GM23248 (cell line): ENCODE measurements around the gene TNNI3. TPM values are rescaled to one million over a fixed set of nuclear protein-coding genes. Genes with fewer than 3 reads are reported as not detected.

ENCODE experiments used
- DNase-seq: peaks from one replicate; pipeline ENCODE4 v3.0.0-alpha.2; 2015
- H2AFZ ChIP-seq: fragments of 200-600 bp; sonication (generic); 2 replicates; pipeline ENCODE4 v1.6.1; 2016; ENCODE audit warnings: antibody characterized with exemption
- H3F3A ChIP-seq: fragments of 200-600 bp; sonication (generic); 2 replicates; pipeline ENCODE4 v1.6.1; 2016; ENCODE audit warnings: mild to moderate bottlenecking, antibody characterized with exemption, mixed run types; ENCODE audit not compliant: insufficient read depth
- H3K27ac ChIP-seq: fragments of 200-600 bp; sonication (generic); 2 replicates; pipeline ENCODE4 v1.5.1; 2016; ENCODE audit warnings: mild to moderate bottlenecking
- H3K27me3 ChIP-seq: fragments of 200-600 bp; sonication (generic); replicated peaks from 2 replicates; pipeline ENCODE4 v1.6.1; 2016; ENCODE audit warnings: mild to moderate bottlenecking; ENCODE audit not compliant: insufficient read depth
- H3K36me3 ChIP-seq: fragments of 200-600 bp; sonication (generic); 2 replicates; pipeline ENCODE4 v1.6.1; 2016; ENCODE audit warnings: low read depth, mild to moderate bottlenecking
- H3K4me1 ChIP-seq: fragments of 200-600 bp; sonication (generic); 2 replicates; pipeline ENCODE4 v1.6.1; 2016; ENCODE audit warnings: mild to moderate bottlenecking; ENCODE audit not compliant: insufficient read depth
- H3K4me2 ChIP-seq: fragments of 200-600 bp; sonication (generic); one replicate; pipeline ENCODE4 v1.6.1; 2016; ENCODE audit warnings: mild to moderate bottlenecking; ENCODE audit not compliant: unreplicated experiment
- H3K4me3 ChIP-seq: fragments of 200-600 bp; sonication (generic); 2 replicates; pipeline ENCODE4 v1.5.1; 2016; ENCODE audit warnings: mild to moderate bottlenecking
- H3K79me2 ChIP-seq: fragments of 200-600 bp; sonication (generic); 2 replicates; pipeline ENCODE4 v1.6.1; 2016; ENCODE audit warnings: mild to moderate bottlenecking; ENCODE audit not compliant: insufficient read depth
- H3K9ac ChIP-seq: fragments of 200-600 bp; sonication (generic); 2 replicates; pipeline ENCODE4 v1.6.1; 2016; ENCODE audit warnings: mild to moderate bottlenecking
- H3K9me2 ChIP-seq: fragments of 200-600 bp; sonication (generic); 2 replicates; pipeline ENCODE4 v1.6.1; 2016; ENCODE audit warnings: mixed run types, mild to moderate bottlenecking, moderate library complexity; ENCODE audit not compliant: insufficient read depth
- H3K9me3 ChIP-seq: fragments of 200-600 bp; sonication (generic); one replicate; pipeline ENCODE4 v1.6.1; 2017; ENCODE audit warnings: low read depth
- H4K20me1 ChIP-seq: fragments of 200-600 bp; sonication (generic); 2 replicates; pipeline ENCODE4 v1.6.0; 2016; ENCODE audit not compliant: insufficient read depth
- EZH2 ChIP-seq: fragments of 200-600 bp; sonication (generic); IDR thresholded peaks from 2 replicates; pipeline ENCODE4 v1.6.1; 2018; ENCODE audit warnings: antibody characterized with exemption, mild to moderate bottlenecking; ENCODE audit not compliant: insufficient read depth, poor library complexity, severe bottlenecking
- EZH2phosphoT487 ChIP-seq: fragments of 200-600 bp; sonication (generic); IDR thresholded peaks from 2 replicates; pipeline ENCODE4 v1.6.1; 2018; ENCODE audit warnings: antibody characterized with exemption, moderate library complexity, mild to moderate bottlenecking, low read depth; ENCODE audit not compliant: insufficient read depth
- WGBS, 2 experiments: methylation state at CpG; one replicate each; pipeline ENCODE4 v1.1.6; 2015 to 2017; ENCODE audit warnings: low lambda C conversion rate in 2 of 2, low coverage in 1 of 2; ENCODE audit errors: missing lambda C conversion rate in 2 of 2; 5-methylcytosine and 5-hydroxymethylcytosine counted together
- in situ Hi-C: fragments of 300-500 bp; cut with MboI; formaldehyde crosslinking; loops from 2 replicates; pipeline ENCODE4 v1.15.0; 2020
- polyA plus RNA-seq: library from polyadenylated mRNA; unstranded; fragments of >200 nt; fragmentation: Nextera tagmentation; extraction: Ambion mirVana; gene quantifications from 2 replicates; pipeline ENCODE4 v1.2.1, GENCODE V29; 2016
- total RNA-seq: library from RNA; depleted of rRNA; stranded (reverse); fragments of >200 nt; shearing (Covaris generic); gene quantifications from 2 replicates; pipeline ENCODE4 v1.2.3, GENCODE V29; 2014

The TNNI3 gene
- total and polyA plus RNA-seq, 2 experiments from 2014 or later = not detected

- no peak overlapping the region for H3K27ac ChIP-seq
- 5 to 6% methylated on average over 52 to 55 of the region's 61 CpGs for WGBS, 2 experiments
Measured at GRCh38 chr19:55178781-55179599, 21.5 kb upstream of the TNNI3 start.

GRCh38 chr19:55176076-55176475 is 18.5 kb upstream of the TNNI3 start:
- H3K9me2 ChIP-seq = no peaks in the 10 kb centered on the region
- TF ChIP-seq EZH2 (no peak), EZH2phosphoT487 (no peak)
- H3F3A ChIP-seq = peaks cover 9% of the 10 kb centered on the region
- no peaks in the 10 kb centered on the region for H3K9me3 ChIP-seq
- H2AFZ ChIP-seq = no peak overlapping the region
- H3K4me2 ChIP-seq = no peak overlapping the region
- H3K27ac ChIP-seq = no peak overlapping the region
- no peaks in the 10 kb centered on the region for H3K36me3 ChIP-seq
- H3K4me3 ChIP-seq = no peak overlapping the region
- no peak for DNase-seq
- in situ Hi-C loops = no loop called here
- peaks cover 6% of the 10 kb centered on the region; the same call in 1 of the 2 replicates for H3K27me3 ChIP-seq
- 8 to 14% methylated on average over 2 of the region's 2 CpGs for WGBS, 2 experiments
- no peaks in the 10 kb centered on the region for H3K79me2 ChIP-seq
- no peaks in the 10 kb centered on the region for H4K20me1 ChIP-seq
- H3K4me1 ChIP-seq = peaks cover 15% of the 10 kb centered on the region
- no peak overlapping the region for H3K9ac ChIP-seq

More at GRCh38 chr19:55178781-55179599, 21.5 kb upstream of the TNNI3 start:
- Histone ChIP-seq H3K4me3 (peak overlapping the region; percentile 58), H3K79me2 (no peaks in the 10 kb centered on the region), H3K9me3 (no peaks in the 10 kb centered on the region), H3K36me3 (no peaks in the 10 kb centered on the region), H3K9me2 (no peaks in the 10 kb centered on the region), H3F3A (no peaks in the 10 kb centered on the region), H3K4me2 (peak overlapping the region; percentile 65), H3K27me3 (peaks cover 6% of the 10 kb centered on the region; the same call in 1 of the 2 replicates), H2AFZ (0 out of 2 replicates have a peak overlapping the region, but pooled peaks have one; percentile 30), H4K20me1 (no peaks in the 10 kb centered on the region), H3K9ac (peak overlapping the region; percentile 52; the same call in 1 of the 2 replicates), H3K4me1 (0 out of 2 replicates have a peak, but pooled peaks cover 6% of the 10 kb centered on the region)
- DNase-seq = peak; percentile 92
- TF ChIP-seq EZH2phosphoT487 (no peak), EZH2 (no peak)
- in situ Hi-C loops = no loop called here

GRCh38 chr19:55175117-55175867 is 17.8 kb upstream of the TNNI3 start:
- Histone ChIP-seq H3K27ac (no peak overlapping the region), H3K4me2 (no peak overlapping the region), H3K79me2 (no peaks in the 10 kb centered on the region), H3F3A (peaks cover 9% of the 10 kb centered on the region), H3K36me3 (no peaks in the 10 kb centered on the region), H2AFZ (no peak overlapping the region), H3K9me3 (no peaks in the 10 kb centered on the region), H3K9me2 (no peaks in the 10 kb centered on the region), H3K4me1 (peaks cover 15% of the 10 kb centered on the region), H4K20me1 (no peaks in the 10 kb centered on the region), H3K9ac (no peak overlapping the region), H3K4me3 (no peak overlapping the region), H3K27me3 (peaks cover 7% of the 10 kb centered on the region; the same call in 1 of the 2 replicates)
- in situ Hi-C loops = no loop called here
- no peak for TF ChIP-seq EZH2phosphoT487
- TF ChIP-seq EZH2 = no peak
- DNase-seq = no peak
- 50 to 56% methylated on average over 36 to 42 of the region's 43 CpGs for WGBS, 2 experiments

GRCh38 chr19:55174425-55175116 is 17.0 kb upstream of the TNNI3 start:
- no peak for DNase-seq
- H3K27ac ChIP-seq = no peak overlapping the region
- H3K36me3 ChIP-seq = no peaks in the 10 kb centered on the region
- H4K20me1 ChIP-seq = no peaks in the 10 kb centered on the region
- no peak overlapping the region for H3K4me3 ChIP-seq
- no peaks in the 10 kb centered on the region for H3K79me2 ChIP-seq
- no peaks in the 10 kb centered on the region for H3K9me2 ChIP-seq
- in situ Hi-C loops = no loop called here
- no peaks in the 10 kb centered on the region for H3K9me3 ChIP-seq
- peaks cover 13% of the 10 kb centered on the region; the same call in 1 of the 2 replicates for H3K27me3 ChIP-seq
- no peak overlapping the region for H3K9ac ChIP-seq
- TF ChIP-seq EZH2phosphoT487 (no peak), EZH2 (no peak)
- no peak overlapping the region for H3K4me2 ChIP-seq
- WGBS, 2 experiments = 35 to 45% methylated on average over 20 to 21 of the region's 21 CpGs
- H3F3A ChIP-seq = peaks cover 9% of the 10 kb centered on the region
- peaks cover 11% of the 10 kb centered on the region for H3K4me1 ChIP-seq
- H2AFZ ChIP-seq = no peak overlapping the region
